Fibroblast of the aortic adventitia (primary cell): Measurements from ENCODE around the gene PCDHB7. TPM values are rescaled to one million over a fixed set of nuclear protein-coding genes. Genes with fewer than 3 reads are reported as not detected.
A peak's percentile ranks its signal among the peaks of the same experiment; 100 is the strongest.
"Not testable (repeated sequence)": the region's sequence is repeated elsewhere in the genome, so short reads cannot be mapped to it uniquely, and the experiment has no call there.

Experiments used
- DNase-seq: peaks from one replicate; pipeline ENCODE4 v3.0.0-alpha.2; 2010; ENCODE audit warnings: low read depth
- H3K4me3 ChIP-seq: 2 replicates; pipeline ENCODE4 v1.5.1; 2011; ENCODE audit warnings: low read depth, mild to moderate bottlenecking, control low read depth, low read length, moderate library complexity
- CTCF ChIP-seq: IDR thresholded peaks from 2 replicates; pipeline ENCODE4 v1.5.1; 2011; ENCODE audit warnings: mild to moderate bottlenecking, low read length, control low read depth, inconsistent platforms; ENCODE audit not compliant: insufficient read depth
- total RNA-seq: library from RNA; depleted of rRNA; stranded (reverse); fragments of >200 nt; gene quantifications from 2 replicates; pipeline ENCODE4 v1.2.3, GENCODE V29; 2012; ENCODE audit warnings: low replicate concordance

The PCDHB7 gene
- total RNA-seq, 1 donor = 0.63 TPM

DNA sequence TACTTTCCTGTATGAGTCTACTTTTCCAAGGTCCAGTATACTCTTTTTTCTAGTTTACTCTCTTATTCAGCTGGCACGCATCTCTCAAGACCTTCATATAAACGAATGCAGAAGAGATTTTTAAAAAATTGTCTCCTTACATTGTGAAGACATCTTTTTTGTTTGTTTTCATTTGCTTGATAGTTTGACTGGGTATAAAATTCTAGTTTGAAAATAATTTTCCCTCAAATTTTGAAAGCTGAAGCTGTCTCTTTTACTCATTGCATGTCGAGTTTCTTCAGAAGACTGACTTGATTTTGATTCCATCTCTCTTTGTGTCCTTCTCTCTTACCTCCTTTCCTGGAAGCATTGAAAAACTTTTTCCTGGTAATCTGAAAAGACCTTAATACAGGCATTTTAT is 23.9 kb downstream of the PCDHB7 start:
- no peak overlapping the region for H3K4me3 ChIP-seq
- no peak for DNase-seq
- no peak for TF ChIP-seq CTCF

DNA sequence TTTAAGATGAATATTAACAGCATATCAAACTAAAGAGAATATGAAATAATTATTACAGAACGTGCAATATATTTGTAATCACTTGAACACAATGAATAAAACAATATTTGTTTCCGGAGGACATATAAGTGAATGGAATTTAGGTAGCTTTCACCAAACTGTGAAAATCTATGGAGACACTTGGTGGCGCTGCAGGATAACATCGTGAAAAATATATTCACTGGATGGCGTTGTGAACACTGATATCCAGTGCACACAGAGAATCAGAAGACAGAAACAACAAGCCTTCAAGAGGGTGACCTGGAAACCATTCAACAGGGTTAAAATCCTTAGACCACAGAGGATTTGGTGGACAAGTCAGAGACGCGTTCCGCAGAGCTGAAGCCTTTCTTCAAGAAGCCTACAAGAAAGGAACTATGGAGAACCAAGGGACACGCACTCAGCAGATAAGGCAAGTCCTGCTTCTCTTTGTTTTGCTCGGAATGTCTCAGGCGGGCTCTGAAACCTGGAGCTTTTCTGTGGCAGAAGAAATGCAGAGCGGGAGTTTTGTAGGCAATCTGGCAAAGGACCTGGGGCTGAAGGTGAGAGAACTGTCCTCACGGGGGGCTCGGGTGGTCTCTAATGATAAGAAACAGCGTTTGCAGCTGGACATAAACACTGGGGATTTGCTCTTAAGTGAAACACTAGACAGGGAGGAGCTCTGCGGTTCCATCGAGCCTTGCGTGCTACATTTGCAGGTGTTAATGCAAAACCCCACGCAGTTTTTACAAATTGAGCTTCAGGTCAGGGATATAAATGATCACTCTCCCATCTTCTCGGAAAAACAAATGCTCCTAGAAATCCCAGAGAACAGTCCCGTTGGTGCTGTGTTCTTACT is 27.2 kb downstream of the PCDHB7 start, which contains the start of gene PCDHB11:
Gene PCDHB11 (plus strand): TSS at position 269 of the 877 bp plus-strand sequence. CDS start 148 bp downstream, at position 417.
- no peak within 1 kb of the TSS for H3K4me3 ChIP-seq
- TF ChIP-seq CTCF = no peak
- no peak for DNase-seq

DNA sequence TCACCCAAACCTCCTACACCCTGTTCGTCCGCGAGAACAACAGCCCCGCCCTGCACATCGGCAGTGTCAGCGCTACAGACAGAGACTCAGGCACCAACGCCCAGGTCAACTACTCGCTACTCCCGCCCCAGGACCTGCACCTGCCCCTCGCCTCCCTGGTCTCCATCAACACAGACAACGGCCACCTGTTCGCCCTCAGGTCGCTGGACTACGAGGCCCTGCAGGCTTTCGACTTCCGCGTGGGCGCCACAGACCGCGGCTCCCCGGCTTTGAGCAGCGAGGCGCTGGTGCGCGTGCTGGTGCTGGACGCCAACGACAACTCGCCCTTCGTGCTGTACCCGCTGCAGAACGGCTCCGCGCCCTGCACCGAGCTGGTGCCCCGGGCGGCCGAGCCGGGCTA is 28.7 kb downstream of the PCDHB7 start:
- not testable (repeated sequence) for DNase-seq, H3K4me3 ChIP-seq

DNA sequence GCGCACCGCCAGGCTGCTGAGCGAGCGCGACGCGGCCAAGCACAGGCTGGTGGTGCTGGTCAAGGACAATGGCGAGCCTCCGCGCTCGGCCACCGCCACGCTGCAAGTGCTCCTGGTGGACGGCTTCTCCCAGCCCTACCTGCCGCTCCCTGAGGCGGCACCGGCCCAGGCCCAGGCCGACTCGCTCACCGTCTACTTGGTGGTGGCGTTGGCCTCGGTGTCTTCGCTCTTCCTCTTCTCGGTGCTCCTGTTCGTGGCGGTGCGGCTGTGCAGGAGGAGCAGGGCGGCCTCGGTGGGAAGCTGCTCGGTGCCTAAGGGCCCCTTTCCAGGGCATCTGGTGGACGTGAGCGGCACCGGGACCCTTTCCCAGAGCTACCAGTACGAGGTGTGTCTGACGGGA is 29.2 kb downstream of the PCDHB7 start:
- not testable (repeated sequence) for H3K4me3 ChIP-seq, DNase-seq

- no peak for DNase-seq
- H3K4me3 ChIP-seq = no peak within 1 kb of the TSS
- no peak for TF ChIP-seq CTCF
These were observed 36.0 kb downstream of the PCDHB7 start, which contains the start of gene PCDHB12 for GRCh38 chr5:141208478-141208877. PCDHB12 (plus strand) TSS chr5:141208719; CDS start chr5:141208908, 189 bp downstream.

DNA sequence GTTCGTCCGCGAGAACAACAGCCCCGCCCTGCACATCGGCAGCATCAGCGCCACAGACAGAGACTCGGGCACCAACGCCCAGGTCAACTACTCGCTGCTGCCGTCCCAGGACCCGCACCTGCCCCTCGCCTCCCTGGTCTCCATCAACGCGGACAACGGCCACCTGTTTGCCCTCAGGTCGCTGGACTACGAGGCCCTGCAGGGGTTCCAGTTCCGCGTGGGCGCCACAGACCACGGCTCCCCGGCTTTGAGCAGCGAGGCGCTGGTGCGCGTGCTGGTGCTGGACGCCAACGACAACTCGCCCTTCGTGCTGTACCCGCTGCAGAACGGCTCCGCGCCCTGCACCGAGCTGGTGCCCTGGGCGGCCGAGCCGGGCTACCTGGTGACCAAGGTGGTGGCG is 37.8 kb downstream of the PCDHB7 start:
- DNase-seq, H3K4me3 ChIP-seq: not testable (repeated sequence)

GRCh38 chr5:141210849-141211248 is 38.4 kb downstream of the PCDHB7 start:
- not testable (repeated sequence) for DNase-seq, H3K4me3 ChIP-seq

- H3K4me3 ChIP-seq = not testable (repeated sequence)
- DNase-seq = peak; percentile 9
These were observed 41.4 kb downstream of the PCDHB7 start, which contains the start of gene PCDHB13 for GRCh38 chr5:141213656-141214339. PCDHB13 (plus strand) TSS chr5:141213919; CDS start chr5:141214124, 205 bp downstream.

GRCh38 chr5:141214583-141214982 is 42.1 kb downstream of the PCDHB7 start:
- H3K4me3 ChIP-seq, DNase-seq: not testable (repeated sequence)

DNA sequence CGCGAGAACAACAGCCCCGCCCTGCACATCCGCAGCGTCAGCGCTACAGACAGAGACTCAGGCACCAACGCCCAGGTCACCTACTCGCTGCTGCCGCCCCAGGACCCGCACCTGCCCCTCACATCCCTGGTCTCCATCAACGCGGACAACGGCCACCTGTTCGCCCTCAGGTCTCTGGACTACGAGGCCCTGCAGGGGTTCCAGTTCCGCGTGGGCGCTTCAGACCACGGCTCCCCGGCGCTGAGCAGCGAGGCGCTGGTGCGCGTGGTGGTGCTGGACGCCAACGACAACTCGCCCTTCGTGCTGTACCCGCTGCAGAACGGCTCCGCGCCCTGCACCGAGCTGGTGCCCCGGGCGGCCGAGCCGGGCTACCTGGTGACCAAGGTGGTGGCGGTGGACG is 43.1 kb downstream of the PCDHB7 start:
- not testable (repeated sequence) for DNase-seq, H3K4me3 ChIP-seq

DNA sequence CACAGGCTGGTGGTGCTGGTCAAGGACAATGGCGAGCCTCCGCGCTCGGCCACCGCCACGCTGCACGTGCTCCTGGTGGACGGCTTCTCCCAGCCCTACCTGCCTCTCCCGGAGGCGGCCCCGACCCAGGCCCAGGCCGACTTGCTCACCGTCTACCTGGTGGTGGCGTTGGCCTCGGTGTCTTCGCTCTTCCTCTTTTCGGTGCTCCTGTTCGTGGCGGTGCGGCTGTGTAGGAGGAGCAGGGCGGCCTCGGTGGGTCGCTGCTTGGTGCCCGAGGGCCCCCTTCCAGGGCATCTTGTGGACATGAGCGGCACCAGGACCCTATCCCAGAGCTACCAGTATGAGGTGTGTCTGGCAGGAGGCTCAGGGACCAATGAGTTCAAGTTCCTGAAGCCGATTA is 43.6 kb downstream of the PCDHB7 start:
- not testable (repeated sequence) for H3K4me3 ChIP-seq, DNase-seq
